ENCODE measurements around the gene CCN5.

DNA sequence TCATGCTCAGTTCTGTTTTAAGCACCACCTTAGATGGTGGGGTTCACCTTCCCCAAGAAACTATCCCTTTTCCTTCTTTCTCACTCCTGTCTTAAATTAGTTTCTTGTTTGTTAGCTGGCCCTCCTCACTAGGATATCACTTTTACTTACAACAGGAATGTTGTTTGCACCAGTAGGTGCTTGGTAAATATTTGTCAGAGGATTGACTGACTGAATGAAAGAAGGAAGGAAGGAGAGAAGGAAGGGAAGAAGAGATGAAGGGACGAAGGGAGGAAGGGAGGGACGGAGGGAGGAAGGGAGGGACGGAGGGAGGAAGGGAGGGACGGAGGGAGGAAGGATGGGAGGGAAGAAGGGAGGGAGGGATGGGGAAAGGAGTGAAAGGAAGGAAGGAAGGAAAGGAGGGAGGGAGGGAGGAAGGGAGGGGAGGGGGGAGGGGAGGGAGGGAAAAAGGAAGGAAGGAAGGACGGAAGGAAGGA lies 30.0 kb downstream of the CCN5 start:
- TF ChIP-seq, protein P1, sequence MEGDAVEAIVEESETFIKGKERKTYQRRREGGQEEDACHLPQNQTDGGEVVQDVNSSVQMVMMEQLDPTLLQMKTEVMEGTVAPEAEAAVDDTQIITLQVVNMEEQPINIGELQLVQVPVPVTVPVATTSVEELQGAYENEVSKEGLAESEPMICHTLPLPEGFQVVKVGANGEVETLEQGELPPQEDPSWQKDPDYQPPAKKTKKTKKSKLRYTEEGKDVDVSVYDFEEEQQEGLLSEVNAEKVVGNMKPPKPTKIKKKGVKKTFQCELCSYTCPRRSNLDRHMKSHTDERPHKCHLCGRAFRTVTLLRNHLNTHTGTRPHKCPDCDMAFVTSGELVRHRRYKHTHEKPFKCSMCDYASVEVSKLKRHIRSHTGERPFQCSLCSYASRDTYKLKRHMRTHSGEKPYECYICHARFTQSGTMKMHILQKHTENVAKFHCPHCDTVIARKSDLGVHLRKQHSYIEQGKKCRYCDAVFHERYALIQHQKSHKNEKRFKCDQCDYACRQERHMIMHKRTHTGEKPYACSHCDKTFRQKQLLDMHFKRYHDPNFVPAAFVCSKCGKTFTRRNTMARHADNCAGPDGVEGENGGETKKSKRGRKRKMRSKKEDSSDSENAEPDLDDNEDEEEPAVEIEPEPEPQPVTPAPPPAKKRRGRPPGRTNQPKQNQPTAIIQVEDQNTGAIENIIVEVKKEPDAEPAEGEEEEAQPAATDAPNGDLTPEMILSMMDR (conservative IDR thresholded peaks at IDR 0.05) = no peak
- no peak for TF ChIP-seq EZH2 (IDR thresholded peaks at IDR 0.05; ENCODE audit: low read depth)

All from PC-9 (cell line).